GM12891 (cell line): ENCODE results near the gene PCNX2.
A peak's percentile ranks its signal among the peaks of the same experiment; 100 is the strongest.

Experiments
- DNase-seq: peaks from one replicate; pipeline ENCODE4 v3.0.0; 2011; ENCODE audit warnings: low spot score; ENCODE audit not compliant: insufficient read length
- FAIRE-seq: peaks from 2 replicates; lab custom pipeline; 2011; peaks lifted over from hg19 to GRCh38; lab: Jason Lieb, UNC
- PAX5 ChIP-seq: IDR thresholded peaks from 2 replicates; pipeline ENCODE4 v1.6.1; 2011; ENCODE audit warnings: low read length, moderate library complexity, mild to moderate bottlenecking; ENCODE audit not compliant: insufficient read depth, severe bottlenecking
- POLR2A ChIP-seq: IDR thresholded peaks from 2 replicates; pipeline ENCODE4 v1.6.1; 2011; ENCODE audit warnings: low read depth, low read length, control low read depth
- POLR2AphosphoS5 ChIP-seq: IDR thresholded peaks from 2 replicates; pipeline ENCODE4 v1.6.1; 2011; ENCODE audit warnings: low read depth, low read length, control low read depth
- POU2F2 ChIP-seq: IDR thresholded peaks from 2 replicates; pipeline ENCODE4 v1.6.1; 2011; ENCODE audit warnings: low read depth, mild to moderate bottlenecking, control low read depth, low read length, moderate library complexity
- SPI1 ChIP-seq: IDR thresholded peaks from 2 replicates; pipeline ENCODE4 v1.6.1; 2011; ENCODE audit warnings: low read depth, low read length, control low read depth
- TAF1 ChIP-seq: IDR thresholded peaks from 2 replicates; pipeline ENCODE4 v1.6.1; 2011; ENCODE audit warnings: low read depth, low read length, control low read depth

Gene PCNX2

GRCh38 chr1:232978815-232979214 lies 316.7 kb downstream of the PCNX2 start:
- DNase-seq (no peak), FAIRE-seq (no peak)
- no peak for TF ChIP-seq POU2F2
- TF ChIP-seq PAX5 = no peak
- TF ChIP-seq SPI1 = 0 out of 2 replicates have a peak, but pooled peaks have one; percentile 27
- no peak for TF ChIP-seq TAF1
- no peak for TF ChIP-seq POLR2A

- FAIRE-seq = no peak
- DNase-seq = no peak
- TF ChIP-seq SPI1 = peak; percentile 31; the same call in 1 of the 2 replicates
- no peak for TF ChIP-seq PAX5
Observed at GRCh38 chr1:232978091-232978634, 317.4 kb downstream of the PCNX2 start.

GRCh38 chr1:232974971-232975370 lies 320.6 kb downstream of the PCNX2 start:
- no peak for DNase-seq
- TF ChIP-seq POLR2AphosphoS5 (no peak), POLR2A (no peak), SPI1 (no peak), POU2F2 (no peak), TAF1 (no peak), PAX5 (no peak)
- no peak for FAIRE-seq

DNA sequence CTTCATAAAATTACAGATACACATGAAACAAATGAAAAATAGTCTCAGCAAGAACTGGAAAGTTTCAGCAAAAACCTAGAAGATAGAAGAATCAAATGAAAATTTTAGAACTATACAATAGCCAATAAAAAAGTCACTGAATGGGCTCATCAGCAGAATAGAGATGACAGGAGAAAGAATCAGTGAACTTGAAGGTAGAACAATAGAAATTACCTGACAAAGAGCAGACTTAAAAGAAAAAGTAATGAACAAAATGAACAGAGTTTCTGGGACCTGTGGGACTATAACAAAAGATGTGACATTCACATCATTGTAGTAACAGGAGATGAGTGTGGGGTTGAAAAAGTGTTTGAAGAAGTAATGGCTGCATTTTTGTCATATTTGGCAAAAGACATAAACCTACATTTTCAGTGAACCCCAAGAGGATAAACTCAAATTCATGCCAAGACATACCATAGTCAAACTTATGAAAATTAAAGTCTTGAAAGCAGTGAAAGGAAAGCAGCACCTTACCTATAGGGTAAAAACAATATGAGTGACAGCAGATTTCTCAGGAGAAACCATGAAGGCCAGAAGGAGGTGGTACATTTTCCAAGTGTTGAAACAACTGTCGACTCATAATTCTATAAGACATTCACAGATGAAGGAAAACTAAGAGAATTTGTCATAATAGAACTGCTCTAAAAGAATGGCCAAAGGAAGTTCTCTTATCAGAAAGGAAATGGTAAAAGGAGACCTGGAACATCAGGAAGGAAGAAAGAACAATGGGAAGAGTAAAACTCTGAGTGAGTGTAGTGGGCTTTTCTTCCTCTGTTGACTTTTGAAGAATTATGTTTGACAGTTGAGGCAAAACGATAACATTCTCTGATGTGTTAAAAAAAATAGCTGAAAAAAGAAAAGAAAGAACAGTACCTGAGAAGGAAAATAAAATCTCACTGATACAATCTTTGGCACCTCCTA lies 321.6 kb downstream of the PCNX2 start:
- DNase-seq (no peak), FAIRE-seq (no peak)
- no peak for TF ChIP-seq POLR2AphosphoS5
- no peak for TF ChIP-seq POU2F2
- no peak for TF ChIP-seq PAX5
- TF ChIP-seq POLR2A = no peak
- TF ChIP-seq SPI1 = no peak
- no peak for TF ChIP-seq TAF1

- no peak for TF ChIP-seq PAX5
- no peak for TF ChIP-seq POLR2A
- TF ChIP-seq POU2F2 = no peak
- no peak for TF ChIP-seq TAF1
- no peak for TF ChIP-seq POLR2AphosphoS5
- TF ChIP-seq SPI1 = no peak
- DNase-seq = no peak
- no peak for FAIRE-seq
Observed at GRCh38 chr1:232970508-232970907, 325.0 kb downstream of the PCNX2 start.

DNA sequence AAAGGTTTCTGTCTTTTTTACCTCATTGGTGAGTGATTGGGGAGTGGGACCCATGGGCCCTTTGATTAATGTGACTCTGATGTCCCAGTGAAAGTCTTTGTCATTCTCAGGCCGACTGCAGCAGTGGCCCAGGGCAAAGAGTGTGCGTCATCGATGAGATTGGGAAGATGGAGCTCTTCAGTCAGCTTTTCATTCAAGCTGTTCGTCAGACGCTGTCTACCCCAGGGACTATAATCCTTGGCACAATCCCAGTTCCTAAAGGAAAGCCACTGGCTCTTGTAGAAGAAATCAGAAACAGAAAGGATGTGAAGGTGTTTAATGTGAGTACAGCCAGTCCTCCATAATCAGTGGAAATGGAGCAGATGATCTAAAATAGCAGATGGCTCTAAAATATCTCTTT lies 325.7 kb downstream of the PCNX2 start:
- no peak for TF ChIP-seq POLR2AphosphoS5
- TF ChIP-seq SPI1 = no peak
- no peak for TF ChIP-seq POU2F2
- no peak for TF ChIP-seq POLR2A
- TF ChIP-seq TAF1 = no peak
- TF ChIP-seq PAX5 = no peak
- DNase-seq (no peak), FAIRE-seq (no peak)

DNA sequence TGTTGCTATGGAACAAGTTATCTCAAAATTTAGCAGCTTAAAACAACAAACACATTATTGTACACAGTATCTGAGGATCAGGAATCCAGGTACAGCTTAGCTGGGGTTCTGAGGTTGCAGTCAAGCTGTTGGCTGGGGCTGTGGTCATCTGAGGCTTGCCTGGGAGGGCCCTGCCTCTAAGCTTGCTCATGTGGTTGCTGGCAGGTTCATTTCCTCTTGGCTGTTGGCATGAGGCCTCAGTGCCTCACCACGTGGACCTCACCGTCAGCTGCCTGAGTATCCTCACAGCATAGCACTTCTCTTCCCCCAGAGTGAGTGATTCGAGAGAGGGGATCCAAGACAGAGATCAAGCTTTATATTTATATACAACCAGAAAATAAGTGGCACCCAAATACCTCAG lies 326.6 kb downstream of the PCNX2 start:
- peak; percentile 81 for FAIRE-seq
- DNase-seq = no peak
- TF ChIP-seq TAF1 (no peak), SPI1 (no peak), POLR2A (no peak), PAX5 (no peak), POU2F2 (no peak), POLR2AphosphoS5 (no peak)

- no peak for TF ChIP-seq POLR2A
- no peak for TF ChIP-seq SPI1
- DNase-seq (no peak), FAIRE-seq (no peak)
Observed at GRCh38 chr1:232968391-232968790, 327.1 kb downstream of the PCNX2 start.

GRCh38 chr1:232966663-232967062 lies 328.9 kb downstream of the PCNX2 start:
- FAIRE-seq (no peak), DNase-seq (no peak)
- TF ChIP-seq POLR2AphosphoS5 = no peak
- no peak for TF ChIP-seq PAX5
- no peak for TF ChIP-seq TAF1
- TF ChIP-seq POLR2A = no peak
- no peak for TF ChIP-seq SPI1
- no peak for TF ChIP-seq POU2F2
